Spleen (tissue), 11 donors: Measurements from ENCODE around the gene CFAP20DC. TPM values are rescaled to one million over a fixed set of nuclear protein-coding genes. Genes with fewer than 3 reads are reported as not detected.
A peak's percentile ranks its signal among the peaks of the same experiment; 100 is the strongest.
"Not testable (repeated sequence)": the region's sequence is repeated elsewhere in the genome, so short reads cannot be mapped to it uniquely, and the experiment has no call there.

Experiments
- DNase-seq: peaks from one replicate; pipeline ENCODE4 v3.0.0-alpha.2; 2020
- H3K27ac ChIP-seq, 8 donors: fragments of 200-600 bp; sonication (generic) in 7 of 8; 1 replicate in 4 of 8; 2 replicates in 4 of 8; pipeline versions ENCODE4 v1.5.0 to v1.8.0; 2016 to 2021; ENCODE audit warnings: inconsistent platforms in 4 of 8, mild to moderate bottlenecking in 4 of 8, moderate library complexity in 1 of 8
- H3K27me3 ChIP-seq, 7 donors: fragments of 200-600 bp; sonication (generic) in 6 of 7; replicated peaks in 1 of 7; 1 replicate in 4 of 7; 2 replicates in 3 of 7; pipeline versions ENCODE4 v1.5.0 to v1.8.0; 2016 to 2021; ENCODE audit warnings: inconsistent platforms in 3 of 7, mild to moderate bottlenecking in 1 of 7
- H3K36me3 ChIP-seq, 6 donors: fragments of 200-600 bp; sonication (generic) in 5 of 6; 1 replicate in 4 of 6; 2 replicates in 2 of 6; pipeline versions ENCODE4 v1.5.0 to v1.8.0; 2016 to 2021; ENCODE audit warnings: inconsistent platforms in 2 of 6
- H3K4me1 ChIP-seq, 6 donors: fragments of 200-600 bp; sonication (generic) in 5 of 6; 1 replicate in 3 of 6; 2 replicates in 3 of 6; pipeline versions ENCODE4 v1.5.0 to v1.8.0; 2016 to 2021; ENCODE audit warnings: inconsistent platforms in 3 of 6
- H3K4me3 ChIP-seq, 8 donors: fragments of 200-600 bp; sonication (generic) in 7 of 8; 1 replicate in 4 of 8; 2 replicates in 4 of 8; pipeline versions ENCODE4 v1.5.0 to v1.8.0; 2016 to 2021; ENCODE audit warnings: inconsistent platforms in 4 of 8, mild to moderate bottlenecking in 4 of 8, moderate library complexity in 2 of 8
- H3K9me3 ChIP-seq, 8 donors: fragments of 200-600 bp; sonication (generic) in 7 of 8; 1 replicate in 4 of 8; 2 replicates in 4 of 8; pipeline versions ENCODE4 v1.5.0 to v1.8.0; 2016 to 2021; ENCODE audit warnings: inconsistent platforms in 4 of 8
- POLR2A ChIP-seq, 3 donors: fragments of 450-650 bp; IDR thresholded peaks; one replicate each; pipeline ENCODE4 v1.5.1; 2017; ENCODE audit warnings: antibody characterized with exemption in 3 of 3, mild to moderate bottlenecking in 1 of 3
- POLR2AphosphoS5 ChIP-seq, 3 donors: sonication (generic); formaldehyde crosslinking; IDR thresholded peaks; one replicate each; pipeline ENCODE4 v1.5.1; 2017; ENCODE audit warnings: antibody characterized with exemption in 3 of 3
- WGBS, 5 donors: extraction: QIAGEN DNeasy Blood & Tissue Kit in 3 of 5; methylation state at CpG; one replicate each; pipeline versions ENCODE4 v1.1.5 to v1.1.7; 2013 to 2018; 5-methylcytosine and 5-hydroxymethylcytosine counted together
- intact Hi-C: fragments of 100-400 bp; cut with DNase I; formaldehyde crosslinking; loops from one replicate; pipeline ENCODE4 v1.15.0; 2023; ENCODE audit warnings: low total_unique reads
- polyA plus RNA-seq, 3 donors: library from polyadenylated mRNA; stranded (reverse); fragments of 200-250 nt; gene quantifications; one replicate each; pipeline ENCODE4 v1.2.1, GENCODE V29; 2013
- total RNA-seq, 7 donors: library from RNA; depleted of rRNA in 3 of 7; stranded (reverse); fragments of >200 nt in 3 of 7; fragmentation: NEBNext Ultra II Directional in 4 of 7; extraction: Animal tissue kit (Norgen Biotek cat#: 25700) in 4 of 7; gene quantifications; one replicate each; pipeline versions ENCODE4 v1.1.0 to v1.2.1, GENCODE V29; 2016 to 2021
- TF ChIP-seq, protein P1 (sequence below), 11 experiments: fragments of 200-600 bp in 7 of 11; fragments of 450-650 bp in 4 of 11; sonication (generic) in 4 of 11; IDR thresholded peaks in 8 of 11; conservative IDR thresholded peaks in 3 of 11; 1 replicate in 7 of 11; 2 replicates in 4 of 11; pipeline versions ENCODE4 v1.4.0 to v1.8.0; 2016 to 2021; ENCODE audit warnings: antibody characterized with exemption in 11 of 11, inconsistent platforms in 4 of 11, mild to moderate bottlenecking in 1 of 11
- donor health status: healthy with polysubstance abuse.
- donor health status: DM: no; HTN: no; CAD: no; lungs with moderate emphysema.
- donor health status: DM: no; HTN: no; CAD: no.
- donor health status: Bipolar disorder and iron deficiency.
- donor health status: healthy.
- donor health status: DM: no; HTN: no; CAD: no.
- donor health status: DM: yes; HTN: yes; CAD: no.

CFAP20DC gene
- total and polyA plus RNA-seq, 10 donors, result 0.20 to 1.2 (median 0.58) TPM

GRCh38 chr3:59056706-59057105 is 6.9 kb upstream of the CFAP20DC start:
- H3K4me3 ChIP-seq, result no peak overlapping the region
- H3K27ac ChIP-seq, result no peak overlapping the region
- intact Hi-C loops, result no loop called here
- H3K9me3 ChIP-seq, result no peaks in the 10 kb centered on the region
- 56 to 82% (median 70%) methylated on average over 2 of the region's 2 CpGs for WGBS, 5 donors
- H3K27me3 ChIP-seq, result no peaks in the 10 kb centered on the region
- DNase-seq, result no peak
- no peaks in the 10 kb centered on the region for H3K4me1 ChIP-seq
- TF ChIP-seq POLR2AphosphoS5 (IDR thresholded peaks at IDR 0.05) (no peak), POLR2A (IDR thresholded peaks at IDR 0.05) (no peak)
- TF ChIP-seq, protein P1, sequence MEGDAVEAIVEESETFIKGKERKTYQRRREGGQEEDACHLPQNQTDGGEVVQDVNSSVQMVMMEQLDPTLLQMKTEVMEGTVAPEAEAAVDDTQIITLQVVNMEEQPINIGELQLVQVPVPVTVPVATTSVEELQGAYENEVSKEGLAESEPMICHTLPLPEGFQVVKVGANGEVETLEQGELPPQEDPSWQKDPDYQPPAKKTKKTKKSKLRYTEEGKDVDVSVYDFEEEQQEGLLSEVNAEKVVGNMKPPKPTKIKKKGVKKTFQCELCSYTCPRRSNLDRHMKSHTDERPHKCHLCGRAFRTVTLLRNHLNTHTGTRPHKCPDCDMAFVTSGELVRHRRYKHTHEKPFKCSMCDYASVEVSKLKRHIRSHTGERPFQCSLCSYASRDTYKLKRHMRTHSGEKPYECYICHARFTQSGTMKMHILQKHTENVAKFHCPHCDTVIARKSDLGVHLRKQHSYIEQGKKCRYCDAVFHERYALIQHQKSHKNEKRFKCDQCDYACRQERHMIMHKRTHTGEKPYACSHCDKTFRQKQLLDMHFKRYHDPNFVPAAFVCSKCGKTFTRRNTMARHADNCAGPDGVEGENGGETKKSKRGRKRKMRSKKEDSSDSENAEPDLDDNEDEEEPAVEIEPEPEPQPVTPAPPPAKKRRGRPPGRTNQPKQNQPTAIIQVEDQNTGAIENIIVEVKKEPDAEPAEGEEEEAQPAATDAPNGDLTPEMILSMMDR (IDR thresholded peaks at IDR 0.05 in 8 of 11, conservative IDR thresholded peaks at IDR 0.05 in 3 of 11), result no peak
- H3K36me3 ChIP-seq, result no peaks in the 10 kb centered on the region

DNA sequence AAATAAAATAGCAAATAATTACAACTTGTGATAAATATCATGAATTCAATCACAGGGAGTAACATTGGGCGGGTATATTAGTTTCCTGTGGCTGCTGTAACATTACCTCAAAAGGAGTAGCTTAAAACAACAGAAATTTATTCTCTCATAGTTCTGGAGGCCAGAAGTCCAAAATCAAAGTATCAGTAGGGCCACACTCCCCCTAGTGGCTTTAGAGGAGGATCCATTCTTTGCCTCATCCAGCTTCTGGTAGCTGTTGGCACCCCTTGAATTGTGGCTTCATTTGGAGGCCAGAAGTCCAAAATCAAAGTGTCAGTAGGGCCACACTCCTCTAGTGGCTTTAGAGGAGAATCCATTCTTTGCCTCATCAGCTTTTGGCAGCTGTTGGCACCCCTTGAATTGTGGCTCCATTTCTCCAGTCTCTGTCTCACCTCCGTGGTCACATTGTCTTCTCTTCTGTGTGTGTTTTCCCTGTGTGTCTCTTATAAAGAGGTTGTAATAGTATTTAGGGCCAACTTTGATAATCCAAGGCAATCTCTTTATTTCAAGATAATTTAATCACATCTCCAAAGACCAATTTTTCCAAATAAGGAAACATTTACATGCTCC is 3.1 kb upstream of the CFAP20DC start:
- Histone ChIP-seq H3K4me3 (no peak overlapping the region), H3K27me3 (no peaks in the 10 kb centered on the region), H3K9me3 (no peaks in the 10 kb centered on the region), H3K27ac (no peak overlapping the region), H3K4me1 (peaks cover 0 to 17% (median 8%) of the 10 kb centered on the region in 6 donors), H3K36me3 (no peaks in the 10 kb centered on the region)
- no peak for TF ChIP-seq POLR2A (IDR thresholded peaks at IDR 0.05)
- TF ChIP-seq, protein P1 (IDR thresholded peaks at IDR 0.05 in 8 of 11, conservative IDR thresholded peaks at IDR 0.05 in 3 of 11), result peak in 10 of 11 experiments; percentile 10 to 69 (median 58)
- 57 to 63% (median 58%) methylated on average over 2 of the region's 2 CpGs for WGBS, 5 donors
- intact Hi-C loops, result no loop called here
- no peak for DNase-seq

GRCh38 chr3:59050811-59051414 is 1.1 kb upstream of the CFAP20DC start:
- H3K4me3 ChIP-seq, H3K9me3 ChIP-seq, H3K36me3 ChIP-seq, intact Hi-C loops, H3K27me3 ChIP-seq, H3K27ac ChIP-seq: not testable (repeated sequence)
- peaks cover 0 to 17% (median 8%) of the 10 kb centered on the region in 6 donors for H3K4me1 ChIP-seq
- WGBS, 5 donors, result 97 to 100% (median 97%) methylated on average over 13 to 36 of the region's 36 CpGs
- DNase-seq, result peak; percentile 74

DNA sequence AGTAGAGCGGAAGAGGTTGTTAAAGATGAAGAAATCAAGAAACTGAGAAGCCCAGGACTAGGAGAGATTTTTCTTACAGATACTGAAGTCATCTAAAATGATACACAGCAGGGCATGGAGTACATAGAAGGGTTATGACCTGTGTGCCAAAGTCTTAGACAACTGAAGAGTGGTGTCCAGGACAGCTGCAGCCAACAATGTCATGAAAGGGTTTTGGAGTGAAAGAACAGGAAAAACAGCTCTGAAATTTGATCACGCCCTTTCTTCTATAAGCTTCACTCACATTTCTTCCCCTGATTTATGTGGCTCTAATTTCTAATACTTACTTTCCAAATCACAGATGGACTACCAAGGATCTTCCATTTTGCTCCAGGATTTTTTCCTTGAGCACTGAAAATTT is 3.0 kb downstream of the CFAP20DC start:
- no peak overlapping the region for H3K4me3 ChIP-seq
- no peaks in the 10 kb centered on the region for H3K36me3 ChIP-seq
- TF ChIP-seq, protein P1 (IDR thresholded peaks at IDR 0.05 in 8 of 11, conservative IDR thresholded peaks at IDR 0.05 in 3 of 11), result no peak
- TF ChIP-seq POLR2A (IDR thresholded peaks at IDR 0.05), result no peak
- TF ChIP-seq POLR2AphosphoS5 (IDR thresholded peaks at IDR 0.05), result no peak
- DNase-seq, result no peak
- WGBS, 5 donors, result 90 to 99% (median 93%) methylated on average over 2 of the region's 2 CpGs
- H3K27me3 ChIP-seq, result no peaks in the 10 kb centered on the region
- H3K27ac ChIP-seq, result no peak overlapping the region
- H3K4me1 ChIP-seq, result peaks cover 0 to 17% (median 8%) of the 10 kb centered on the region in 6 donors
- intact Hi-C loops, result no loop called here
- H3K9me3 ChIP-seq, result no peaks in the 10 kb centered on the region
